ENCODE results near the gene IL17RE. TPM values are rescaled to one million over a fixed set of nuclear protein-coding genes. Genes with fewer than 3 reads are reported as not detected.
A peak's percentile ranks its signal among the peaks of the same experiment; 100 is the strongest.
"Not testable (repeated sequence)": the region's sequence is repeated elsewhere in the genome, so short reads cannot be mapped to it uniquely, and the experiment has no call there.

The IL17RE gene
- total RNA-seq, 1 donor from 2014 or later = 3.2 TPM

GRCh38 chr3:9887480-9887879 is 15.2 kb upstream of the IL17RE start:
- Mint-ChIP-seq H3K4me3 (no peak overlapping the region), H3K4me1 (ENCODE audit: low read depth) (peaks cover 12% of the 10 kb centered on the region), H3K9me3 (no peaks in the 10 kb centered on the region), H3K27ac (no peak overlapping the region), H3K36me3 (ENCODE audit: low read depth) (peaks cover 12% of the 10 kb centered on the region), H3K27me3 (ENCODE audit: insufficient read depth) (peaks cover 6% of the 10 kb centered on the region)
- DNase-seq (ENCODE audit: low spot score) = no peak
- intact Hi-C loops (cut with micrococcal nuclease) = no loop called here

GRCh38 chr3:9888540-9888939 is 14.1 kb upstream of the IL17RE start:
- Mint-ChIP-seq H3K9me3 (no peaks in the 10 kb centered on the region), H3K36me3 (ENCODE audit: low read depth) (peaks cover 21% of the 10 kb centered on the region), H3K4me3 (no peak overlapping the region), H3K27ac (no peak overlapping the region), H3K27me3 (ENCODE audit: insufficient read depth) (peaks cover 6% of the 10 kb centered on the region), H3K4me1 (ENCODE audit: low read depth) (peaks cover 20% of the 10 kb centered on the region)
- intact Hi-C loops (cut with micrococcal nuclease) = no loop called here
- DNase-seq (ENCODE audit: low spot score) = no peak

DNA sequence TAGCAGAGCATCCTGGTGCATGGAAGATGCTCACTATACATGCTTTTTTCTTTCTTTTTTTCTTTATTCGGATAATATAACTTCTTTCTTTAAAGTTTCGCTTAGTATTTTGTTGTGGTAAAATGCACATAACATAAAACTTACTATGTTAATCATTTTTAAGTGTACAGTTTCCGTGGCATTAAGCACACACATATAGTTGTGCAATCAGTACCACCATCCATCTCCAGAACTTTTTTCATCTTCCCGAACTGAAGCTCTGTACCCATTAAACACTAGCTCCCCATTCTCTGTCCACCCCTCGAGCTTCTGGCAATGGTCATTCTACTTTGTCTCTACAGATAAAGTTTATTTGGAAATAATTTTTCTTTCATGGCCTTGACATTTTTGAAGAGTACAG is 13.2 kb upstream of the IL17RE start:
- Mint-ChIP-seq H3K36me3 (ENCODE audit: low read depth) (peaks cover 28% of the 10 kb centered on the region), H3K27me3 (ENCODE audit: insufficient read depth) (peaks cover 6% of the 10 kb centered on the region), H3K9me3 (no peaks in the 10 kb centered on the region), H3K4me3 (peak overlapping the region; percentile 97), H3K27ac (no peak overlapping the region), H3K4me1 (ENCODE audit: low read depth) (peaks cover 28% of the 10 kb centered on the region)
- no peak for DNase-seq (ENCODE audit: low spot score)
- intact Hi-C loops (cut with micrococcal nuclease) = no loop called here

DNA sequence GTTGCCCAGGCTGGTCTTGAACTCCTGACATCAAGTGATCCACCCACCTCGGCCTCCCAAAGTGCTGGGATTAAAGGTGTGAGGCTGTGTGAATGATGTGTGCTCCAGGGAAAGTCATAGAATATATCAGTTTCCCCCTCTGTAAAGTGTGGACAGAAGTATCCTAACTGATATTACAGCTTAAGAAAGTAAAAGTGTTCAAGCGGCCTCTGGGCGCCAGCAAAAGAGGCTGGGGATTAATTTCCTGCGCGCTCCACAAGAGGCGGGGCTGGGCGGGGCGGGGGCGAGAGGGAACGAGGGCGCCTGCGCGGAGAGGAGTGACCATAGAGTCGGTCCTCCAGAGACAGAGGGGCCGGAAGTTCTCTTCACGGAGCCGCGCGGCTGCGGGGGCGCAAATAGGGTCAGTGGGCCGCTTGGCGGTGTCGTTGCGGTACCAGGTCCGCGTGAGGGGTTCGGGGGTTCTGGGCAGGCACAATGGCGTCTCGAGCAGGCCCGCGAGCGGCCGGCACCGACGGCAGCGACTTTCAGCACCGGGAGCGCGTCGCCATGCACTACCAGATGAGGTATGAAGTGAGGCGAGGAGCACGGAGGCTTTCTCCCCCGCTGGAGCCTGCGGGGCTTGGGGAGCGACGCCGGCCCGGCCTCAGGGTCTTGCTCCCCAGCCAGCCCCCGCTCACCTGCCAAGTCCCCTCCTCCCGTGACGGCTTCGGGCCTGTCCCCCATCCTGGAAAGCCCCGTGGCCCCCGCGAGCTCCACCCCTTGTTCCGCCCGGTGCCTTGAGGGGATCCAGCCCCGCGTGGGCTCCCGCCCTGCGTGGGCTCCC is 12.2 kb upstream of the IL17RE start, which contains the start of gene JAGN1:
JAGN1 (plus strand) TSS at position 362 of the 823 bp plus-strand sequence; CDS start at position 475, 113 bp downstream.
- Mint-ChIP-seq H3K27me3 (ENCODE audit: insufficient read depth) (no peaks in the 10 kb centered on the region), H3K4me3 (peak within 1 kb of the TSS; percentile 97), H3K27ac (peak within 1 kb of the TSS; percentile 98), H3K9me3 (no peaks in the 10 kb centered on the region), H3K4me1 (ENCODE audit: low read depth) (peaks cover 36% of the 10 kb centered on the region), H3K36me3 (ENCODE audit: low read depth) (peaks cover 36% of the 10 kb centered on the region)
- peak; percentile 82 for DNase-seq (ENCODE audit: low spot score)
- intact Hi-C loops (cut with micrococcal nuclease) = loop anchor here (1.0 to 5.0 kb wide), 17 partner anchors 12 to 928 kb away; partner anchors contain the start of genes BRPF1, FANCD2, IL17RE and MTMR14

- peak overlapping the region; percentile 98 for H3K27ac Mint-ChIP-seq
- peak overlapping the region; percentile 97 for H3K4me3 Mint-ChIP-seq
- no peaks in the 10 kb centered on the region for H3K27me3 Mint-ChIP-seq (ENCODE audit: insufficient read depth)
- no peak for DNase-seq (ENCODE audit: low spot score)
- intact Hi-C loops (cut with micrococcal nuclease) = loop anchor here (5.0 kb wide), 3 partner anchors 251 to 929 kb away; partner anchors contain the start of genes RAD18, SETD5 and VHL
- H3K4me1 Mint-ChIP-seq (ENCODE audit: low read depth) = peaks cover 36% of the 10 kb centered on the region
- H3K9me3 Mint-ChIP-seq = no peaks in the 10 kb centered on the region
- H3K36me3 Mint-ChIP-seq (ENCODE audit: low read depth) = peaks cover 36% of the 10 kb centered on the region
These were observed 11.5 kb upstream of the IL17RE start for GRCh38 chr3:9891072-9891622.

DNA sequence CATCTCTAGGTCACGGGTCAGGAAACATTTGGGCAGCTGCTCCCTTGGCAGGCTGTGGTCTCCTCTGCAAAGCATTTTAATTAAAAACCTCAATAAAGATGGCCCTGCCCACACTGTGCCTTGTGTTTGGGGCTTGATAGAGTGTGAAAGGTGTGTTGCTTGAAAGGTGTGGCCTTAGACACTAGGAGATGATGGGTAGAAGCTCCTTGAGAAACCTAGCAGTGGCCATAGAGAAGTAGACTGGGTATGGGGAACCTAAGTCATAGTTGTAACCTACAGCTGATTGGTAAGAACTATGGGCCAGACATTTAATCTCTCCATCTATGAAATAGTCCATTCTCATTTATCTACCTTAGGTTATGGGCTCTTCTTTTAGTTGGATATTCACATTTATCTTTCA is 8.9 kb upstream of the IL17RE start:
- Mint-ChIP-seq H3K27ac (peak overlapping the region; percentile 43), H3K4me3 (no peak overlapping the region), H3K9me3 (no peaks in the 10 kb centered on the region), H3K4me1 (ENCODE audit: low read depth) (peaks cover 50% of the 10 kb centered on the region), H3K27me3 (ENCODE audit: insufficient read depth) (no peaks in the 10 kb centered on the region), H3K36me3 (ENCODE audit: low read depth) (peaks cover 37% of the 10 kb centered on the region)
- intact Hi-C loops (cut with micrococcal nuclease) = loop anchor here (5.0 kb wide), 3 partner anchors 249 to 931 kb away; partner anchors contain the start of genes RAD18, SETD5 and VHL
- no peak for DNase-seq (ENCODE audit: low spot score)

DNA sequence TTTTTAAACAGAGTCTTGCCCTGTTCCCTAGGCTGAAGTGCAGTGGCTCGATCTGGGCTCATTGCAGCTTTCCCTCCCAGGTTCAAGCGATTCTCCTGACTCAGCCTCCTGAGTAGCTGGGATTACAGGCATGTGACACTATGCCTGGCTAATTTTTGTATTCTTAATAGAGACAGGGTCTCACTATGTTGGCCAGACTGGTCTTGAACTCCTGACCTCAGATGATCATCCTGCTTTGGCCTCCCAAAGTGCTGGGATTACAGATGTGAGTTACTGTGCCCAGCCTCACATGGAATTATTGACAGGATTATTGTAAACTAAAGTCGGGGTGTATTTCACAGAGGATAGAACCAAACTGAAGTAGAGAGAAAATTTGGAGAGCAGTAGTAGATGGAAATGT is 6.9 kb upstream of the IL17RE start:
- DNase-seq (ENCODE audit: low spot score); H3K27me3 Mint-ChIP-seq (ENCODE audit: insufficient read depth); intact Hi-C loops (cut with micrococcal nuclease); H3K9me3 Mint-ChIP-seq; H3K4me3 Mint-ChIP-seq; H3K27ac Mint-ChIP-seq: not testable (repeated sequence)
- peaks cover 36% of the 10 kb centered on the region for H3K36me3 Mint-ChIP-seq (ENCODE audit: low read depth)
- peaks cover 41% of the 10 kb centered on the region for H3K4me1 Mint-ChIP-seq (ENCODE audit: low read depth)

DNA sequence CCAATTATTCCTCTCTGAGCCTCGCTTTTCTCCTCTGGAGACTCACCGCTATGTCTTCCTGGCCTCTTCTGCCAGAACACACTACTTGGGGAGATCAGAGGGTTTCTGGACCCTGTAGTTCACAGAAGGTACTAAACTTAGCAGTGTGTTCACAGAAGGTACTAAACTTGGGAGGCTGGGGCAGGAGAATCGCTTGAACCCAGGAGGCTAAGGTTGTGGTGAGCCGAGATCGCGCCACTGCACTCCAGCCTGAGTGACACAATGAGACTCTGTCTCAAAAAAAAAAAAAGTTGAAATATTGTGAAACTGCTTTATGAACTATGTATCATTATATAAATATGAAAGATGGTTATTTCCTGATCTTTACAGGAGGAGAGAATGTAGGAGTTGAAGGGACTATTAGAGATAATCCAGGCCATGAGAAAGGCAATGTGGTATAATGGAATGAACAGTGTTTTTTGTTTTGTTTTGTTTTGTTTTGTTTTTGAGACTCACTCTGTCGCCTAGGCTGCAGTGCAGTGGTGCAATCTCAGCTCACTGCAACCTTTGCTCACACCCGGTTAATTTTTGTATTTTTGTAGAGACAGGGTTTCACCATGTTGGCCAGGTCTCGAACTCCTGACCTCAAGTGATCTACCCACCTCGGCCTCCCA is 5.8 kb upstream of the IL17RE start:
- H3K27me3 Mint-ChIP-seq (ENCODE audit: insufficient read depth); DNase-seq (ENCODE audit: low spot score); intact Hi-C loops (cut with micrococcal nuclease); H3K4me3 Mint-ChIP-seq; H3K9me3 Mint-ChIP-seq: not testable (repeated sequence)
- Mint-ChIP-seq H3K27ac (peak overlapping the region; percentile 25), H3K4me1 (ENCODE audit: low read depth) (peaks cover 51% of the 10 kb centered on the region), H3K36me3 (ENCODE audit: low read depth) (peaks cover 30% of the 10 kb centered on the region)

- intact Hi-C loops (cut with micrococcal nuclease) = no loop called here
- no peak for DNase-seq (ENCODE audit: low spot score)
- Mint-ChIP-seq H3K4me1 (ENCODE audit: low read depth) (peaks cover 53% of the 10 kb centered on the region), H3K27me3 (ENCODE audit: insufficient read depth) (no peaks in the 10 kb centered on the region), H3K27ac (no peak overlapping the region), H3K9me3 (no peaks in the 10 kb centered on the region), H3K4me3 (no peak overlapping the region), H3K36me3 (ENCODE audit: low read depth) (peaks cover 23% of the 10 kb centered on the region)
These were observed 5.0 kb upstream of the IL17RE start for GRCh38 chr3:9897408-9898372.

DNA sequence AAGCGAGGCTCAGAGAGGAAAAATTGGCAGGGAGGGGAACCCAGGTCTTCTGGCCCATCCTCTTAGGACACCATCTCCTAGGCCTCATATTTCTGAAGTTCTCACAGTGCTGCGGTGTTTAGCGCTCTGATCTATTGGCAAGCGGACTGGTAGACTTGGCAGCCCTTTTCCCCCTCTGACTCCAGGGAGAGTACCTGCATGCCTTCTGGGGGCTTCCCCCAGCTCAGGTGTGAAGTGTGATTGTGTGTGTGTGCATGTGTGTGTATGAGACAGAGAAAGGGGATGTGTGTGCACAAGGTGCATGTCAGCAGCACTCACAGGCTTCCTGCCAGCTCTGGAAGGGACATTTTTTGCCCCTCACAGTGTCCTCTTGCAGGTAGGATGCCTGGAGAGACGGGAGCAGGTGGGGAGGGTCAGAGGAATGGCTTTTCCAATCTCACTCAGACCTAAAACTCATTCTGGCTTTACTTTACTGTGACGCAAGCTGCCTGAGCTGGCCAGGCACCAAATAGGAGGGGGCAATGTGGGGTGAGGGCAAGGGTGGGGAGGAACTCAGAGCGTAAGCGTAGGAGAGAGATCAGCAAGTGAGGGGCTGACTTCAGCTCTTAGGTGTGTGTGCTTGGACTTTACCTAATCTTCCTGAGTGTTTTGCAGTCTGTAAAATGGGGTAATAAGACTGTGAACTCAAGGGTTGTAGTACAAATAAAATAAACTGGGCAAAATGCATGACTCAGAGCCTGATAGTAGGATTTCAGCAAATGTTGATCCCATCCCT is 4.0 kb upstream of the IL17RE start:
- intact Hi-C loops (cut with micrococcal nuclease) = no loop called here
- H3K4me1 Mint-ChIP-seq (ENCODE audit: low read depth) = peaks cover 56% of the 10 kb centered on the region
- H3K27me3 Mint-ChIP-seq (ENCODE audit: insufficient read depth) = no peaks in the 10 kb centered on the region
- H3K36me3 Mint-ChIP-seq (ENCODE audit: low read depth) = peaks cover 16% of the 10 kb centered on the region
- no peak for DNase-seq (ENCODE audit: low spot score)
- no peaks in the 10 kb centered on the region for H3K9me3 Mint-ChIP-seq
- H3K27ac Mint-ChIP-seq = no peak overlapping the region
- no peak overlapping the region for H3K4me3 Mint-ChIP-seq

- H3K36me3 Mint-ChIP-seq (ENCODE audit: low read depth) = peaks cover 9% of the 10 kb centered on the region
- H3K27me3 Mint-ChIP-seq (ENCODE audit: insufficient read depth) = no peaks in the 10 kb centered on the region
- intact Hi-C loops (cut with micrococcal nuclease) = no loop called here
- H3K9me3 Mint-ChIP-seq = no peaks in the 10 kb centered on the region
- DNase-seq (ENCODE audit: low spot score) = no peak
- H3K27ac Mint-ChIP-seq = no peak overlapping the region
- no peak overlapping the region for H3K4me3 Mint-ChIP-seq
- peaks cover 54% of the 10 kb centered on the region for H3K4me1 Mint-ChIP-seq (ENCODE audit: low read depth)
These were observed 3.3 kb upstream of the IL17RE start for GRCh38 chr3:9899289-9899791.

All from activated T-helper 1 cell treated with anti-CD3 and anti-CD28 coated beads, Interleukin-12 subunit alpha, Interleukin-12 subunit beta, Interleukin-2, Interleukin-4 antibody, amounts not matched to agents 30 ng/mL and 10 ng/mL and 1 ng/mL, durations not matched to agents 14 hours and 24 hours and 36 hours (primary cell).